Measurements from ENCODE around the gene OR6J1.

DNA sequence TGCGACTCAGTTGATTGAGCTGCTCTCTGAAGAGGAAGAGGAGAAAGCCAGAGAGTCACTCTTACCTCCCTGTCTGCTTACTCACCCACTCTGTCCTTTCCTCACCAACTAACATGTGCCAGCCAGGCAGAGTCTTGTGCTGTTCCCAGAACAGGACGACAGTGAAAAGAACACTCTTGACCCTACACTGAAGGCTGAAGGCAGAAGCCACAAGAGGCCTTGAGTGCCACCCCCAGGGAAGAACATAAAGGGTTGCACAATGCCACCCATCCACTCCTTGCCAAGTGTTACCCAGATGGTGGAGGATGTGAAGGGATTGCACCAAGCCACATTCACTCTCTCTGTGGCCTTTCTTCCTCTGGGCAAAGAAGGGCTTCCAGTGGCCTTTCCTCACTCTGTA, 33.2 kb downstream of the OR6J1 start:
- TF ChIP-seq, protein P1, sequence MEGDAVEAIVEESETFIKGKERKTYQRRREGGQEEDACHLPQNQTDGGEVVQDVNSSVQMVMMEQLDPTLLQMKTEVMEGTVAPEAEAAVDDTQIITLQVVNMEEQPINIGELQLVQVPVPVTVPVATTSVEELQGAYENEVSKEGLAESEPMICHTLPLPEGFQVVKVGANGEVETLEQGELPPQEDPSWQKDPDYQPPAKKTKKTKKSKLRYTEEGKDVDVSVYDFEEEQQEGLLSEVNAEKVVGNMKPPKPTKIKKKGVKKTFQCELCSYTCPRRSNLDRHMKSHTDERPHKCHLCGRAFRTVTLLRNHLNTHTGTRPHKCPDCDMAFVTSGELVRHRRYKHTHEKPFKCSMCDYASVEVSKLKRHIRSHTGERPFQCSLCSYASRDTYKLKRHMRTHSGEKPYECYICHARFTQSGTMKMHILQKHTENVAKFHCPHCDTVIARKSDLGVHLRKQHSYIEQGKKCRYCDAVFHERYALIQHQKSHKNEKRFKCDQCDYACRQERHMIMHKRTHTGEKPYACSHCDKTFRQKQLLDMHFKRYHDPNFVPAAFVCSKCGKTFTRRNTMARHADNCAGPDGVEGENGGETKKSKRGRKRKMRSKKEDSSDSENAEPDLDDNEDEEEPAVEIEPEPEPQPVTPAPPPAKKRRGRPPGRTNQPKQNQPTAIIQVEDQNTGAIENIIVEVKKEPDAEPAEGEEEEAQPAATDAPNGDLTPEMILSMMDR (IDR thresholded peaks at IDR 0.05), result no peak
- TF ChIP-seq POLR2A (IDR thresholded peaks at IDR 0.05), result no peak

Measured in body of pancreas (tissue), 4 donors.